Islet of Langerhans (tissue), 1 donor: Measurements from ENCODE around the gene CMBL.
"Not testable (repeated sequence)": the region's sequence is repeated elsewhere in the genome, so short reads cannot be mapped to it uniquely, and the experiment has no call there.

Experiments used
- FAIRE-seq: peaks from one replicate; lab custom pipeline; 2011; peaks lifted over from hg19 to GRCh38; lab: Jason Lieb, UNC

Gene CMBL

GRCh38 chr5:10307206-10308148, at the start of gene CMBL:
CMBL (minus strand) TSS chr5:10307902; CDS start chr5:10290762, 17,140 bp downstream.
- FAIRE-seq, result no peak

GRCh38 chr5:10355071-10355889, 47.6 kb upstream of the CMBL start:
- no peak for FAIRE-seq

- FAIRE-seq, result no peak
Observed at GRCh38 chr5:10354048-10354872, 46.6 kb upstream of the CMBL start.

GRCh38 chr5:10353241-10354047, 45.7 kb upstream of the CMBL start, which contains the start of gene MARCHF6:
MARCHF6 (plus strand) TSS chr5:10353695; CDS start chr5:10353899, 204 bp downstream.
- no peak for FAIRE-seq

GRCh38 chr5:10352430-10353240, 44.9 kb upstream of the CMBL start:
- no peak for FAIRE-seq

- no peak for FAIRE-seq
Observed at GRCh38 chr5:10351919-10352318, 44.2 kb upstream of the CMBL start.

- no peak for FAIRE-seq
Observed at GRCh38 chr5:10351199-10351905, 43.6 kb upstream of the CMBL start.

- no peak for FAIRE-seq
Observed at GRCh38 chr5:10348258-10348657, 40.6 kb upstream of the CMBL start.

GRCh38 chr5:10344461-10345106, 36.9 kb upstream of the CMBL start:
- not testable (repeated sequence) for FAIRE-seq

GRCh38 chr5:10343486-10343885, 35.8 kb upstream of the CMBL start:
- FAIRE-seq, result no peak

GRCh38 chr5:10339958-10340357, 32.3 kb upstream of the CMBL start:
- FAIRE-seq, result no peak

GRCh38 chr5:10339058-10339811, 31.5 kb upstream of the CMBL start:
- FAIRE-seq, result no peak

- FAIRE-seq, result no peak
Observed at GRCh38 chr5:10338686-10339057, 31.0 kb upstream of the CMBL start.

GRCh38 chr5:10337986-10338385, 30.3 kb upstream of the CMBL start:
- no peak for FAIRE-seq

GRCh38 chr5:10337107-10337506, 29.4 kb upstream of the CMBL start:
- FAIRE-seq, result no peak

GRCh38 chr5:10335711-10336470, 28.2 kb upstream of the CMBL start:
- no peak for FAIRE-seq

GRCh38 chr5:10334831-10335230, 27.1 kb upstream of the CMBL start:
- no peak for FAIRE-seq
